GM12878 (cell line): ENCODE data around the gene NTN1. TPM values are rescaled to one million over a fixed set of nuclear protein-coding genes. Genes with fewer than 3 reads are reported as not detected.

Experiments
- ATAC-seq: fragments of 200-7000 bp; cut with Tn5 transposase; 3 replicates; pipeline ENCODE4 v1.9.1; 2020; ENCODE audit warnings: mild to moderate bottlenecking, moderate library complexity
- BruUV-seq: library from RNA; stranded (reverse); fragments of 400-500 nt; replicated peaks from 2 replicates; lab custom pipeline; 2021; lab: Mats Ljungman, UMichigan
- CTCF ChIA-PET: fragments of 300-600 bp; sonication (Branson Sonifier 250); formaldehyde crosslinking; extraction: SDS; loops from one replicate; lab custom pipeline; 2021; ENCODE audit warnings: inconsistent platforms; lab: Yijun Ruan, JAX
- POLR2A ChIA-PET: fragments of 350-600 bp; formaldehyde crosslinking; extraction: SDS; loops from one replicate; lab custom pipeline; 2021; ENCODE audit warnings: inconsistent platforms; lab: Charles Lee
- RAD21 ChIA-PET: fragments of 300-600 bp; sonication (Branson Sonifier 250); formaldehyde crosslinking; loops from one replicate; lab custom pipeline; 2023; ENCODE audit warnings: antibody characterized with exemption; ENCODE audit not compliant: unreplicated experiment; lab: Charles Lee
- SMC1A ChIA-PET: fragments of 300-600 bp; sonication (Branson Sonifier 250); formaldehyde crosslinking; loops from one replicate; lab custom pipeline; 2023; ENCODE audit not compliant: unreplicated experiment, uncharacterized antibody; lab: Charles Lee
- DNase-seq: peaks from one replicate; pipeline ENCODE4 v3.0.0-alpha.2; 2011; ENCODE audit warnings: low read depth, low spot score
- FAIRE-seq: peaks from 3 replicates; lab custom pipeline; 2011; peaks lifted over from hg19 to GRCh38; lab: Jason Lieb, UNC
- H2AFZ ChIP-seq: 2 replicates; pipeline ENCODE4 v1.6.0; 2011; ENCODE audit warnings: low read depth, low read length, control low read depth; ENCODE audit not compliant: control insufficient read depth
- H3K27ac ChIP-seq: 2 replicates; pipeline ENCODE4 v1.5.1; 2011; ENCODE audit warnings: control low read depth; ENCODE audit not compliant: control insufficient read depth, insufficient read depth
- H3K27me3 ChIP-seq, 2 experiments: replicated peaks in 1 of 2; 2 replicates each; pipeline versions ENCODE4 v1.6.0 to v1.6.1; 2011; ENCODE audit warnings: low read length in 1 of 2; ENCODE audit not compliant: control insufficient read depth in 2 of 2, insufficient read depth in 2 of 2
- H3K36me3 ChIP-seq, 2 experiments: 2 replicates each; pipeline ENCODE4 v1.5.1; 2011; ENCODE audit warnings: low read length in 1 of 2; ENCODE audit not compliant: control insufficient read depth in 2 of 2, insufficient read depth in 2 of 2
- H3K4me1 ChIP-seq: 2 replicates; pipeline ENCODE4 v1.6.1; 2011; ENCODE audit warnings: mild to moderate bottlenecking, low read length, moderate library complexity, mixed read lengths; ENCODE audit not compliant: control insufficient read depth, insufficient read depth
- H3K4me2 ChIP-seq: 2 replicates; pipeline ENCODE4 v1.6.0; 2011; ENCODE audit warnings: control low read depth; ENCODE audit not compliant: control insufficient read depth, insufficient read depth
- H3K4me3 ChIP-seq: fragments of 200-600 bp; sonication (generic); 2 replicates; pipeline ENCODE4 v1.5.1; 2016
- H3K79me2 ChIP-seq: 2 replicates; pipeline ENCODE4 v1.6.0; 2011; ENCODE audit warnings: low read length; ENCODE audit not compliant: control insufficient read depth, insufficient read depth
- H3K9ac ChIP-seq: 2 replicates; pipeline ENCODE4 v1.8.0; 2011; ENCODE audit warnings: low read length, control low read depth, mixed read lengths; ENCODE audit not compliant: control insufficient read depth, insufficient read depth
- H3K9me3 ChIP-seq: replicated peaks from 3 replicates; pipeline ENCODE4 v1.5.1; 2011; ENCODE audit warnings: mild to moderate bottlenecking, low read length; ENCODE audit not compliant: control insufficient read depth, insufficient read depth
- H4K20me1 ChIP-seq: 2 replicates; pipeline ENCODE4 v1.6.0; 2011; ENCODE audit not compliant: control insufficient read depth, insufficient read depth
- BRCA1 ChIP-seq: IDR thresholded peaks from 2 replicates; pipeline ENCODE4 v1.6.1; 2011; ENCODE audit warnings: low read depth, low read length, improper control_type of control experiment
- YBX1 ChIP-seq: fragments of 450-650 bp; IDR thresholded peaks from 2 replicates; pipeline ENCODE4 v1.6.1; 2016; ENCODE audit warnings: antibody characterized with exemption
- WGBS: methylation state at CpG from one replicate; pipeline ENCODE4 v1.1.6; 2016; ENCODE audit warnings: low lambda C conversion rate; ENCODE audit not compliant: insufficient replicate concordance, insufficient coverage; ENCODE audit errors: missing lambda C conversion rate; 5-methylcytosine and 5-hydroxymethylcytosine counted together
- in situ Hi-C: fragments of 300-500 bp; cut with MboI; formaldehyde crosslinking; loops from 9 replicates; pipeline ENCODE4 v1.14.3; 2018; ENCODE audit warnings: mixed read lengths
- intact Hi-C: fragments of 100-400 bp; cut with micrococcal nuclease; formaldehyde crosslinking; loops from one replicate; pipeline ENCODE4 v1.14.2; 2022; ENCODE audit not compliant: unreplicated experiment
- polyA plus RNA-seq, 11 experiments: library from polyadenylated mRNA; depleted of rRNA in 4 of 11; unstranded in 6 of 11; stranded (reverse) in 5 of 11; fragments of >200 nt; fragmentation: Nextera tagmentation in 4 of 11; fragmentation: Illumina TruSeq in 1 of 11; extraction: Ambion mirVana in 4 of 11; extraction: Trizol in 1 of 11; gene quantifications; 1 replicate in 1 of 11; 2 replicates in 10 of 11; pipeline versions ENCODE4 v1.2.1 to v1.2.3, GENCODE V29; 2011 to 2016; ENCODE audit warnings: inconsistent platforms in 2 of 11, missing spikeins in 2 of 11, low read depth in 1 of 11
- total RNA-seq, 4 experiments: library from RNA; depleted of rRNA in 3 of 4; stranded (reverse); fragments of >200 nt in 3 of 4; fragmentation: Illumina TruSeq in 1 of 4; extraction: Trizol in 1 of 4; gene quantifications; 2 replicates each; pipeline versions ENCODE4 v1.2.1 to v1.2.3, GENCODE V29; 2013 to 2021
- TF ChIP-seq, protein P1 (sequence below): IDR thresholded peaks from 2 replicates; pipeline ENCODE4 v1.6.1; 2012; ENCODE audit warnings: improper control_type of control experiment, low read depth, low read length; ENCODE audit not compliant: insufficient replicate concordance
- TF ChIP-seq, protein P2 (sequence below): fragments of 450-650 bp; IDR thresholded peaks from 2 replicates; pipeline ENCODE4 v1.6.1; 2016; ENCODE audit warnings: mild to moderate bottlenecking
- TF ChIP-seq, protein P3 (sequence below): fragments of 450-650 bp; IDR thresholded peaks from 2 replicates; pipeline ENCODE4 v1.6.1; 2017; ENCODE audit warnings: mild to moderate bottlenecking, moderate library complexity
- TF ChIP-seq, protein P4 (sequence below): fragments of 450-650 bp; IDR thresholded peaks from 2 replicates; pipeline ENCODE4 v1.6.1; 2017; ENCODE audit warnings: antibody characterized with exemption, mild to moderate bottlenecking, moderate library complexity

Gene NTN1
- total and polyA plus RNA-seq, 10 of the 15 experiments (the other 5 are each of a cell fraction or from before 2014, with no cell fraction given) = 0.02 to 0.89 (median 0.35) TPM

DNA sequence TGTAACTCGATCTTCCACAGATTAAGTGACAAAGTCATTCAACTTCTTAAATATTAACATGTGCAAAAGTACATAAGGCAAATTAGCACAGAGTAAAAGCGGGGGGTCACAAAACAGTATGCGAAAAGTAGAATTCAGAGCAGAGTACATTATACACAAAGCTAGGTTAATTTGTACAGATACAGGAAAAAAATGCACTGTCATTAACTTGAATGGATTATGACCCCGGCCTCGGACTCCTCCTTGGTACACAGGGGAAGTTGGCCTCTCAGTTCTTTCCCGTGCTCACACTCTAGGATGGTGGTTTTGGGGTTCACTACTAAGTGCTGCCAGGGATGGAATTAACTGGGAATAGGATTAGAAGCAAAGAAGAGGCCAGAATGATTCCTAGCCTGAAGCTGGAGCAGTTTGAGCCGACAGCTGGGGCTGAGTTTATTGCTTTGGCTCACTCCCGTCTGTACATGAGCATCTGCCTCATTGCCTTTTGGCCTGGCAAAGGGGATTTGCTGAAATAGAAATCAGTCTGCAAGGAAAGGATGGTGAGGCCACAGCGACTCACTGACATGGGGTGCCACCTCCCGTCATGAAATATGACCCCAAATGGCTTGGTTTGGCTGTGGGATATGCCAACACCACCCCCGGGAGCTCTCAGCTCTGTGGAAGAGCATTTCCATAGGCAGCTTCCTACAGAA lies 23.6 kb downstream of the NTN1 start (continued):
- TF ChIP-seq, protein P1, sequence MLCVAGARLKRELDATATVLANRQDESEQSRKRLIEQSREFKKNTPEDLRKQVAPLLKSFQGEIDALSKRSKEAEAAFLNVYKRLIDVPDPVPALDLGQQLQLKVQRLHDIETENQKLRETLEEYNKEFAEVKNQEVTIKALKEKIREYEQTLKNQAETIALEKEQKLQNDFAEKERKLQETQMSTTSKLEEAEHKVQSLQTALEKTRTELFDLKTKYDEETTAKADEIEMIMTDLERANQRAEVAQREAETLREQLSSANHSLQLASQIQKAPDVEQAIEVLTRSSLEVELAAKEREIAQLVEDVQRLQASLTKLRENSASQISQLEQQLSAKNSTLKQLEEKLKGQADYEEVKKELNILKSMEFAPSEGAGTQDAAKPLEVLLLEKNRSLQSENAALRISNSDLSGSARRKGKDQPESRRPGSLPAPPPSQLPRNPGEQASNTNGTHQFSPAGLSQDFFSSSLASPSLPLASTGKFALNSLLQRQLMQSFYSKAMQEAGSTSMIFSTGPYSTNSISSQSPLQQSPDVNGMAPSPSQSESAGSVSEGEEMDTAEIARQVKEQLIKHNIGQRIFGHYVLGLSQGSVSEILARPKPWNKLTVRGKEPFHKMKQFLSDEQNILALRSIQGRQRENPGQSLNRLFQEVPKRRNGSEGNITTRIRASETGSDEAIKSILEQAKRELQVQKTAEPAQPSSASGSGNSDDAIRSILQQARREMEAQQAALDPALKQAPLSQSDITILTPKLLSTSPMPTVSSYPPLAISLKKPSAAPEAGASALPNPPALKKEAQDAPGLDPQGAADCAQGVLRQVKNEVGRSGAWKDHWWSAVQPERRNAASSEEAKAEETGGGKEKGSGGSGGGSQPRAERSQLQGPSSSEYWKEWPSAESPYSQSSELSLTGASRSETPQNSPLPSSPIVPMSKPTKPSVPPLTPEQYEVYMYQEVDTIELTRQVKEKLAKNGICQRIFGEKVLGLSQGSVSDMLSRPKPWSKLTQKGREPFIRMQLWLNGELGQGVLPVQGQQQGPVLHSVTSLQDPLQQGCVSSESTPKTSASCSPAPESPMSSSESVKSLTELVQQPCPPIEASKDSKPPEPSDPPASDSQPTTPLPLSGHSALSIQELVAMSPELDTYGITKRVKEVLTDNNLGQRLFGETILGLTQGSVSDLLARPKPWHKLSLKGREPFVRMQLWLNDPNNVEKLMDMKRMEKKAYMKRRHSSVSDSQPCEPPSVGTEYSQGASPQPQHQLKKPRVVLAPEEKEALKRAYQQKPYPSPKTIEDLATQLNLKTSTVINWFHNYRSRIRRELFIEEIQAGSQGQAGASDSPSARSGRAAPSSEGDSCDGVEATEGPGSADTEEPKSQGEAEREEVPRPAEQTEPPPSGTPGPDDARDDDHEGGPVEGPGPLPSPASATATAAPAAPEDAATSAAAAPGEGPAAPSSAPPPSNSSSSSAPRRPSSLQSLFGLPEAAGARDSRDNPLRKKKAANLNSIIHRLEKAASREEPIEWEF = no peak
- TF ChIP-seq, protein P2, sequence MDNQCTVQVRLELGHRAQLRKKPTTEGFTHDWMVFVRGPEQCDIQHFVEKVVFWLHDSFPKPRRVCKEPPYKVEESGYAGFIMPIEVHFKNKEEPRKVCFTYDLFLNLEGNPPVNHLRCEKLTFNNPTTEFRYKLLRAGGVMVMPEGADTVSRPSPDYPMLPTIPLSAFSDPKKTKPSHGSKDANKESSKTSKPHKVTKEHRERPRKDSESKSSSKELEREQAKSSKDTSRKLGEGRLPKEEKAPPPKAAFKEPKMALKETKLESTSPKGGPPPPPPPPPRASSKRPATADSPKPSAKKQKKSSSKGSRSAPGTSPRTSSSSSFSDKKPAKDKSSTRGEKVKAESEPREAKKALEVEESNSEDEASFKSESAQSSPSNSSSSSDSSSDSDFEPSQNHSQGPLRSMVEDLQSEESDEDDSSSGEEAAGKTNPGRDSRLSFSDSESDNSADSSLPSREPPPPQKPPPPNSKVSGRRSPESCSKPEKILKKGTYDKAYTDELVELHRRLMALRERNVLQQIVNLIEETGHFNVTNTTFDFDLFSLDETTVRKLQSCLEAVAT = no peak

DNA sequence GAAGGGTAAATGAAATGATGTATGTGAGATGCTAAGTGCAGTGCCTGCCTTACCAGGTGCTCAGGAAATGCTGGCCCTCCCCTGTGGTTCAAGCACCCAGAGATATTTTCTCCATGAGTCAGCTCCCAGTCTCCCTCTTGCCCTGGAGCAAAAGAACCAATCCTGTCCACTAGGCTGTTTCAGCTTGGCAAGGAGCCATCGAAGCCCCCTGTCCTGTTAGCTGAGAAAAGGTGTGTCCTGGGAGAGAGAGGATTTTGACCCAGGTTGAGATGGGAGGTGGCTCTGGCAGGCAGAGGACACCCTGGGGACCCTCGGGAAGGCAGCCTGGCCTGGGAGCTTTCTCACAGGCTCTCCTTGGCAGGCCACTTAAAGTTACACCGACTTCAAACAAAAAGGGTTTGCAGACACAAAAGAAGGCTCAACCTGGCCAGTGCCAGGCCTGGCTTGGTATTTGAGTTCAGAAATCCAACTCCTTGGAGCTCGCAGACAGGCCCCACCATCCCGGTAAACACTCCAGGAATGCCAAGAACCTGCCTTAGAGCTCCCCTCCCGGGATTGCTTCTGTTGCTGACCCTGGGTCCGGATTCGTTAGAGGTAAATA lies 29.6 kb downstream of the NTN1 start:
- Histone ChIP-seq H2AFZ (no peak overlapping the region), H3K9me3 (no peaks in the 10 kb centered on the region; the same call in 1 of the 3 replicates), H3K4me1 (no peaks in the 10 kb centered on the region), H3K4me2 (no peak overlapping the region), H4K20me1 (no peaks in the 10 kb centered on the region), H3K27ac (no peak overlapping the region), H3K36me3 (no peaks in the 10 kb centered on the region), H3K9ac (no peak overlapping the region), H3K79me2 (no peaks in the 10 kb centered on the region), H3K27me3 (no peaks in the 10 kb centered on the region; a peak in 1 of 4 replicates), H3K4me3 (no peak overlapping the region)
- CTCF ChIA-PET = no interaction called here
- intact Hi-C loops (no loop called here), in situ Hi-C loops (no loop called here)
- BruUV-seq = no TSS peak
- SMC1A ChIA-PET = no interaction called here
- DNase-seq = no peak
- RAD21 ChIA-PET = no interaction called here
- no peak for FAIRE-seq
- 37% methylated on average over 8 of the region's 8 CpGs for WGBS
- POLR2A ChIA-PET = no interaction called here
- ATAC-seq = no peak
- TF ChIP-seq, protein P3, sequence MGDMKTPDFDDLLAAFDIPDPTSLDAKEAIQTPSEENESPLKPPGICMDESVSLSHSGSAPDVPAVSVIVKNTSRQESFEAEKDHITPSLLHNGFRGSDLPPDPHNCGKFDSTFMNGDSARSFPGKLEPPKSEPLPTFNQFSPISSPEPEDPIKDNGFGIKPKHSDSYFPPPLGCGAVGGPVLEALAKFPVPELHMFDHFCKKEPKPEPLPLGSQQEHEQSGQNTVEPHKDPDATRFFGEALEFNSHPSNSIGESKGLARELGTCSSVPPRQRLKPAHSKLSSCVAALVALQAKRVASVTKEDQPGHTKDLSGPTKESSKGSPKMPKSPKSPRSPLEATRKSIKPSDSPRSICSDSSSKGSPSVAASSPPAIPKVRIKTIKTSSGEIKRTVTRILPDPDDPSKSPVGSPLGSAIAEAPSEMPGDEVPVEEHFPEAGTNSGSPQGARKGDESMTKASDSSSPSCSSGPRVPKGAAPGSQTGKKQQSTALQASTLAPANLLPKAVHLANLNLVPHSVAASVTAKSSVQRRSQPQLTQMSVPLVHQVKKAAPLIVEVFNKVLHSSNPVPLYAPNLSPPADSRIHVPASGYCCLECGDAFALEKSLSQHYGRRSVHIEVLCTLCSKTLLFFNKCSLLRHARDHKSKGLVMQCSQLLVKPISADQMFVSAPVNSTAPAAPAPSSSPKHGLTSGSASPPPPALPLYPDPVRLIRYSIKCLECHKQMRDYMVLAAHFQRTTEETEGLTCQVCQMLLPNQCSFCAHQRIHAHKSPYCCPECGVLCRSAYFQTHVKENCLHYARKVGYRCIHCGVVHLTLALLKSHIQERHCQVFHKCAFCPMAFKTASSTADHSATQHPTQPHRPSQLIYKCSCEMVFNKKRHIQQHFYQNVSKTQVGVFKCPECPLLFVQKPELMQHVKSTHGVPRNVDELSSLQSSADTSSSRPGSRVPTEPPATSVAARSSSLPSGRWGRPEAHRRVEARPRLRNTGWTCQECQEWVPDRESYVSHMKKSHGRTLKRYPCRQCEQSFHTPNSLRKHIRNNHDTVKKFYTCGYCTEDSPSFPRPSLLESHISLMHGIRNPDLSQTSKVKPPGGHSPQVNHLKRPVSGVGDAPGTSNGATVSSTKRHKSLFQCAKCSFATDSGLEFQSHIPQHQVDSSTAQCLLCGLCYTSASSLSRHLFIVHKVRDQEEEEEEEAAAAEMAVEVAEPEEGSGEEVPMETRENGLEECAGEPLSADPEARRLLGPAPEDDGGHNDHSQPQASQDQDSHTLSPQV = no peak
- TF ChIP-seq BRCA1 (no peak), YBX1 (no peak)
- TF ChIP-seq, protein P4, sequence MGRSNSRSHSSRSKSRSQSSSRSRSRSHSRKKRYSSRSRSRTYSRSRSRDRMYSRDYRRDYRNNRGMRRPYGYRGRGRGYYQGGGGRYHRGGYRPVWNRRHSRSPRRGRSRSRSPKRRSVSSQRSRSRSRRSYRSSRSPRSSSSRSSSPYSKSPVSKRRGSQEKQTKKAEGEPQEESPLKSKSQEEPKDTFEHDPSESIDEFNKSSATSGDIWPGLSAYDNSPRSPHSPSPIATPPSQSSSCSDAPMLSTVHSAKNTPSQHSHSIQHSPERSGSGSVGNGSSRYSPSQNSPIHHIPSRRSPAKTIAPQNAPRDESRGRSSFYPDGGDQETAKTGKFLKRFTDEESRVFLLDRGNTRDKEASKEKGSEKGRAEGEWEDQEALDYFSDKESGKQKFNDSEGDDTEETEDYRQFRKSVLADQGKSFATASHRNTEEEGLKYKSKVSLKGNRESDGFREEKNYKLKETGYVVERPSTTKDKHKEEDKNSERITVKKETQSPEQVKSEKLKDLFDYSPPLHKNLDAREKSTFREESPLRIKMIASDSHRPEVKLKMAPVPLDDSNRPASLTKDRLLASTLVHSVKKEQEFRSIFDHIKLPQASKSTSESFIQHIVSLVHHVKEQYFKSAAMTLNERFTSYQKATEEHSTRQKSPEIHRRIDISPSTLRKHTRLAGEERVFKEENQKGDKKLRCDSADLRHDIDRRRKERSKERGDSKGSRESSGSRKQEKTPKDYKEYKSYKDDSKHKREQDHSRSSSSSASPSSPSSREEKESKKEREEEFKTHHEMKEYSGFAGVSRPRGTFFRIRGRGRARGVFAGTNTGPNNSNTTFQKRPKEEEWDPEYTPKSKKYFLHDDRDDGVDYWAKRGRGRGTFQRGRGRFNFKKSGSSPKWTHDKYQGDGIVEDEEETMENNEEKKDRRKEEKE = no peak
